Testis (tissue), 2 donors: Measurements from ENCODE around the gene JMJD7.

Experiments used
- POLR2A ChIP-seq: fragments of 450-650 bp; IDR thresholded peaks from one replicate; pipeline ENCODE4 v1.6.1; 2017; ENCODE audit warnings: antibody characterized with exemption, mild to moderate bottlenecking, moderate library complexity
- TF ChIP-seq, protein P1 (sequence below), 3 experiments: fragments of 450-650 bp in 2 of 3; fragments of 200-600 bp in 1 of 3; sonication (generic) in 1 of 3; IDR thresholded peaks; one replicate each; pipeline ENCODE4 v1.5.1; 2016 to 2019; ENCODE audit warnings: antibody characterized with exemption in 3 of 3, mild to moderate bottlenecking in 2 of 3, moderate library complexity in 1 of 3

DNA sequence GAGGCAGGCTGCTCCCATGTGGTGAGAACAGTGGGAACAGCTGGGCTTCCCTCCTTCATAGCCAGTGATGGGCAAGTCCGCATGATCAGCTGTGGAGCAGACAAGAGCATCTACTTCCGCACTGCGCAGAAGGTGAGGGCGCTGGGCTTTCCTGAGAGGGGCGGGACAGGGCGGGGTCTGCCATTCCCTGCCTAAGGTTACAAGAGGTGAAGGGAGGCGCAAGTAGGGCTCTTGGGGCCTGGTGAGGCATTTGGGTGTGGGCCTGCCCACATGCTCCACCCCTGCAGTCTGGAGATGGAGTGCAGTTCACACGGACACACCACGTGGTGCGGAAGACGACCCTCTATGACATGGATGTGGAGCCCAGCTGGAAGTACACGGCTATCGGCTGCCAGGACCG is 10.6 kb upstream of the JMJD7 start:
- TF ChIP-seq, protein P1, sequence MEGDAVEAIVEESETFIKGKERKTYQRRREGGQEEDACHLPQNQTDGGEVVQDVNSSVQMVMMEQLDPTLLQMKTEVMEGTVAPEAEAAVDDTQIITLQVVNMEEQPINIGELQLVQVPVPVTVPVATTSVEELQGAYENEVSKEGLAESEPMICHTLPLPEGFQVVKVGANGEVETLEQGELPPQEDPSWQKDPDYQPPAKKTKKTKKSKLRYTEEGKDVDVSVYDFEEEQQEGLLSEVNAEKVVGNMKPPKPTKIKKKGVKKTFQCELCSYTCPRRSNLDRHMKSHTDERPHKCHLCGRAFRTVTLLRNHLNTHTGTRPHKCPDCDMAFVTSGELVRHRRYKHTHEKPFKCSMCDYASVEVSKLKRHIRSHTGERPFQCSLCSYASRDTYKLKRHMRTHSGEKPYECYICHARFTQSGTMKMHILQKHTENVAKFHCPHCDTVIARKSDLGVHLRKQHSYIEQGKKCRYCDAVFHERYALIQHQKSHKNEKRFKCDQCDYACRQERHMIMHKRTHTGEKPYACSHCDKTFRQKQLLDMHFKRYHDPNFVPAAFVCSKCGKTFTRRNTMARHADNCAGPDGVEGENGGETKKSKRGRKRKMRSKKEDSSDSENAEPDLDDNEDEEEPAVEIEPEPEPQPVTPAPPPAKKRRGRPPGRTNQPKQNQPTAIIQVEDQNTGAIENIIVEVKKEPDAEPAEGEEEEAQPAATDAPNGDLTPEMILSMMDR (IDR thresholded peaks at IDR 0.05), result no peak
- TF ChIP-seq POLR2A, result no peak
